Measurements from ENCODE around the gene MT1F. TPM values are rescaled to one million over a fixed set of nuclear protein-coding genes. Genes with fewer than 3 reads are reported as not detected.

The MT1F gene
- total and polyA plus RNA-seq, 9 of the 15 experiments (the other 6 are each of a cell fraction or from before 2014, with no cell fraction given): 0.18 to 0.68 (median 0.29) TPM; not detected in 5

- peak; percentile 14; the same call in 1 of the 2 replicates for TF ChIP-seq CBFA2T3 (IDR thresholded peaks at IDR 0.05)
- TF ChIP-seq CCAR2 (IDR thresholded peaks at IDR 0.05; ENCODE audit: low read depth, low read length): no peak
- no peak for TF ChIP-seq ZNF318 (IDR thresholded peaks at IDR 0.05; ENCODE audit: borderline replicate concordance in 1 of 2, low read depth in 1 of 2)
- no peak for TF ChIP-seq ZNF324 (CRISPR knock-in tag; IDR thresholded peaks at IDR 0.05)
- no peak for TF ChIP-seq IRF2 (CRISPR knock-in tag; IDR thresholded peaks at IDR 0.05)
- no peak for TF ChIP-seq SAP30 (IDR thresholded peaks at IDR 0.05; ENCODE audit: borderline replicate concordance, insufficient read depth, low read depth, low read length, poor library complexity, severe bottlenecking)
- no peak for TF ChIP-seq NR4A1 (CRISPR knock-in tag; IDR thresholded peaks at IDR 0.05)
- TF ChIP-seq NR4A1 (tag; IDR thresholded peaks at IDR 0.05): no peak
- no peak for TF ChIP-seq KAT8 (IDR thresholded peaks at IDR 0.05; ENCODE audit: low read depth)
- TF ChIP-seq E2F1 (CRISPR knock-in tag; IDR thresholded peaks at IDR 0.05): no peak
- no peak for TF ChIP-seq ZNF311 (CRISPR knock-in tag; IDR thresholded peaks at IDR 0.05)
- no peak for TF ChIP-seq NR0B1 (IDR thresholded peaks at IDR 0.05; ENCODE audit: partially characterized antibody)
- TF ChIP-seq CREB3 (tag; conservative IDR thresholded peaks at IDR 0.05; ENCODE audit: low read depth): no peak
- no peak for TF ChIP-seq HDAC8 (tag; IDR thresholded peaks at IDR 0.05)
- TF ChIP-seq FOXA3 (CRISPR knock-in tag; conservative IDR thresholded peaks at IDR 0.05 in 1 of 2, IDR thresholded peaks at IDR 0.05 in 1 of 2): no peak
Observed at GRCh38 chr16:56608043-56608875, 49.5 kb upstream of the MT1F start, which contains the start of gene MT2A (continued).
